Measurements from ENCODE around the gene UACA.

Gene UACA

GRCh38 chr15:70707686-70708300 is 55.6 kb downstream of the UACA start:
- DNase-seq (ENCODE audit: low read depth in 2 of 2) = no peak

- no peak for DNase-seq (ENCODE audit: low read depth in 2 of 2)
Measured at GRCh38 chr15:70704731-70705130, 58.6 kb downstream of the UACA start.

GRCh38 chr15:70704166-70704565 is 59.2 kb downstream of the UACA start:
- no peak for DNase-seq (ENCODE audit: low read depth in 2 of 2)

- DNase-seq (ENCODE audit: low read depth in 2 of 2) = no peak
Measured at GRCh38 chr15:70703096-70703878, 60.1 kb downstream of the UACA start.

- no peak for DNase-seq (ENCODE audit: low read depth in 2 of 2)
Measured at GRCh38 chr15:70702584-70702983, 60.8 kb downstream of the UACA start.

GRCh38 chr15:70701891-70702568 is 61.3 kb downstream of the UACA start:
- DNase-seq (ENCODE audit: low read depth in 2 of 2) = no peak

GRCh38 chr15:70701171-70701570 is 62.2 kb downstream of the UACA start:
- no peak for DNase-seq (ENCODE audit: low read depth in 2 of 2)

- DNase-seq (ENCODE audit: low read depth in 2 of 2) = no peak
Measured at GRCh38 chr15:70699890-70700289, 63.5 kb downstream of the UACA start.

- no peak for DNase-seq (ENCODE audit: low read depth in 2 of 2)
Measured at GRCh38 chr15:70698836-70699390, 64.4 kb downstream of the UACA start.

GRCh38 chr15:70698426-70698825 is 64.9 kb downstream of the UACA start:
- DNase-seq (ENCODE audit: low read depth in 2 of 2) = no peak

GRCh38 chr15:70690491-70691276 is 72.7 kb downstream of the UACA start:
- no peak for DNase-seq (ENCODE audit: low read depth in 2 of 2)

- no peak for DNase-seq (ENCODE audit: low read depth in 2 of 2)
Measured at GRCh38 chr15:70690021-70690420, 73.3 kb downstream of the UACA start.

GRCh38 chr15:70687482-70687881 is 75.9 kb downstream of the UACA start:
- no peak for DNase-seq (ENCODE audit: low read depth in 2 of 2)

GRCh38 chr15:70680817-70681216 is 82.5 kb downstream of the UACA start:
- DNase-seq (ENCODE audit: low read depth in 2 of 2) = no peak

GRCh38 chr15:70679919-70680231 is 83.5 kb downstream of the UACA start:
- DNase-seq (ENCODE audit: low read depth in 2 of 2) = no peak

GRCh38 chr15:70672081-70672480 is 91.3 kb downstream of the UACA start:
- DNase-seq (ENCODE audit: low read depth in 2 of 2) = no peak

- no peak for DNase-seq (ENCODE audit: low read depth in 2 of 2)
Measured at GRCh38 chr15:70670680-70671079, 92.7 kb downstream of the UACA start.

- no peak for DNase-seq (ENCODE audit: low read depth in 2 of 2)
Measured at GRCh38 chr15:70669966-70670658, 93.2 kb downstream of the UACA start.

GRCh38 chr15:70669006-70669602 is 94.3 kb downstream of the UACA start:
- DNase-seq (ENCODE audit: low read depth in 2 of 2) = no peak

GRCh38 chr15:70665599-70665998 is 97.8 kb downstream of the UACA start:
- no peak for DNase-seq (ENCODE audit: low read depth in 2 of 2)

GRCh38 chr15:70664494-70664893 is 98.9 kb downstream of the UACA start:
- no peak for DNase-seq (ENCODE audit: low read depth in 2 of 2)
